ENCODE results near the gene FOXO6.

DNA sequence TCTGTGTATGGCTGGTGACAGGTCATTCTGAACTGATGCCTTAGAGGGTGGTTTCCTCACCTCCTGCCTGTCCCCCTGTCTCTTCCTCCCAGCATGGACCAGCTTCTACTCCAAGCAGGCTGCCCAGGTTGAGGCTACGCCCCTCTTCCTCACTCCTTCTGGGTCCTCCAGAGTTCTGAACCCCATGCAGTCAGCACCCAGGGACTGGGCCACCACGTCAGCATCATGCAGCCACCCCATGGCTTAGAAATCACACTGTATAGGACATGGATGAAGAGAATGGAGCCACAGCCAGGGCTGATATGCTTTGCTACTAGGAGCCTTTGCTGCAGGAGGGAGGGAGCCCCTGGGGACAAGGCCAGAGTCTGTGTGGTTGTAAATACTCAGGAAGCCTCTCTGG, 8.3 kb downstream of the FOXO6 start:
- TF ChIP-seq, protein P1, sequence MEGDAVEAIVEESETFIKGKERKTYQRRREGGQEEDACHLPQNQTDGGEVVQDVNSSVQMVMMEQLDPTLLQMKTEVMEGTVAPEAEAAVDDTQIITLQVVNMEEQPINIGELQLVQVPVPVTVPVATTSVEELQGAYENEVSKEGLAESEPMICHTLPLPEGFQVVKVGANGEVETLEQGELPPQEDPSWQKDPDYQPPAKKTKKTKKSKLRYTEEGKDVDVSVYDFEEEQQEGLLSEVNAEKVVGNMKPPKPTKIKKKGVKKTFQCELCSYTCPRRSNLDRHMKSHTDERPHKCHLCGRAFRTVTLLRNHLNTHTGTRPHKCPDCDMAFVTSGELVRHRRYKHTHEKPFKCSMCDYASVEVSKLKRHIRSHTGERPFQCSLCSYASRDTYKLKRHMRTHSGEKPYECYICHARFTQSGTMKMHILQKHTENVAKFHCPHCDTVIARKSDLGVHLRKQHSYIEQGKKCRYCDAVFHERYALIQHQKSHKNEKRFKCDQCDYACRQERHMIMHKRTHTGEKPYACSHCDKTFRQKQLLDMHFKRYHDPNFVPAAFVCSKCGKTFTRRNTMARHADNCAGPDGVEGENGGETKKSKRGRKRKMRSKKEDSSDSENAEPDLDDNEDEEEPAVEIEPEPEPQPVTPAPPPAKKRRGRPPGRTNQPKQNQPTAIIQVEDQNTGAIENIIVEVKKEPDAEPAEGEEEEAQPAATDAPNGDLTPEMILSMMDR (IDR thresholded peaks at IDR 0.05) = no peak
- TF ChIP-seq POLR2A (IDR thresholded peaks at IDR 0.05) (no peak), POLR2AphosphoS5 (IDR thresholded peaks at IDR 0.05) (no peak)

Measured in prostate gland (tissue), 2 donors.